Brain microvascular endothelial cell (primary cell): ENCODE results near the gene COL28A1.

Experiments used
- DNase-seq: peaks from one replicate; pipeline ENCODE4 v3.0.0-alpha.2; 2020
- H3K27ac ChIP-seq: fragments of 250-450 bp; sonication (Bioruptor Pico); 2 replicates; pipeline ENCODE4 v1.5.1; 2020; ENCODE audit warnings: mild to moderate bottlenecking, moderate library complexity
- H3K27me3 ChIP-seq: fragments of 250-450 bp; sonication (Bioruptor Pico); replicated peaks from 2 replicates; pipeline ENCODE4 v1.5.1; 2020; ENCODE audit warnings: mild to moderate bottlenecking
- H3K36me3 ChIP-seq: fragments of 250-450 bp; sonication (Bioruptor Pico); replicated peaks from 2 replicates; pipeline ENCODE4 v1.5.1; 2020; ENCODE audit warnings: mild to moderate bottlenecking
- H3K4me3 ChIP-seq: 2 replicates; pipeline ENCODE4 v1.5.1; 2011; ENCODE audit warnings: low read depth, mild to moderate bottlenecking, control low read depth, low read length, moderate library complexity
- in situ Hi-C: cut with HindIII; loops from 2 replicates; pipeline ENCODE4 v1.10.0; 2017; ENCODE audit warnings: low sequenced_read_pairs, low pct_ligation_motif_present
- TF ChIP-seq, protein P1 (sequence below): IDR thresholded peaks from 2 replicates; pipeline ENCODE4 v1.5.1; 2011; ENCODE audit warnings: low read depth, mild to moderate bottlenecking, moderate library complexity, low read length, control low read depth, inconsistent platforms; ENCODE audit errors: missing control alignments

COL28A1 gene

DNA sequence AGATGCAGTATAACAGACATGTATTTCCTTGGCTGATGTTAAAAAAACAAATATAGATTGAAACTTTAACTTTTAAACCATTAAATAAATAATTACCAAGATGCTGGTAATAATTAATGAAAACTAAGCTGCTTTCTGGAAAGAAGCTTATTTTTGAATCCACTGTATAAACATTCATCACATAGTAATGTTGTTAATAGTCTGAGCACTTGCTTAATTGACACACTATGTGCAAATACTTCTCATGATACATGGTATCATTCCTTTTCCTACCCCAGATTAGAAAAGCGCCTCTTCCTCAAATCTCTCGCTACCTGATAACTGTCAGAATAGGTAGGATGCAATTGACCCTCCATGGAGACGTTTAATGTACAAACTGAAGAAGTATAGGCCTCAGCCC is 15.0 kb upstream of the COL28A1 start:
- TF ChIP-seq, protein P1, sequence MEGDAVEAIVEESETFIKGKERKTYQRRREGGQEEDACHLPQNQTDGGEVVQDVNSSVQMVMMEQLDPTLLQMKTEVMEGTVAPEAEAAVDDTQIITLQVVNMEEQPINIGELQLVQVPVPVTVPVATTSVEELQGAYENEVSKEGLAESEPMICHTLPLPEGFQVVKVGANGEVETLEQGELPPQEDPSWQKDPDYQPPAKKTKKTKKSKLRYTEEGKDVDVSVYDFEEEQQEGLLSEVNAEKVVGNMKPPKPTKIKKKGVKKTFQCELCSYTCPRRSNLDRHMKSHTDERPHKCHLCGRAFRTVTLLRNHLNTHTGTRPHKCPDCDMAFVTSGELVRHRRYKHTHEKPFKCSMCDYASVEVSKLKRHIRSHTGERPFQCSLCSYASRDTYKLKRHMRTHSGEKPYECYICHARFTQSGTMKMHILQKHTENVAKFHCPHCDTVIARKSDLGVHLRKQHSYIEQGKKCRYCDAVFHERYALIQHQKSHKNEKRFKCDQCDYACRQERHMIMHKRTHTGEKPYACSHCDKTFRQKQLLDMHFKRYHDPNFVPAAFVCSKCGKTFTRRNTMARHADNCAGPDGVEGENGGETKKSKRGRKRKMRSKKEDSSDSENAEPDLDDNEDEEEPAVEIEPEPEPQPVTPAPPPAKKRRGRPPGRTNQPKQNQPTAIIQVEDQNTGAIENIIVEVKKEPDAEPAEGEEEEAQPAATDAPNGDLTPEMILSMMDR = no peak
- no peak for DNase-seq
- no peaks in the 10 kb centered on the region for H3K36me3 ChIP-seq
- H3K27ac ChIP-seq = no peak overlapping the region
- H3K27me3 ChIP-seq = no peaks in the 10 kb centered on the region
- H3K4me3 ChIP-seq = no peak overlapping the region
- in situ Hi-C loops = no loop called here

GRCh38 chr7:7548407-7548806 is 12.7 kb upstream of the COL28A1 start:
- H3K27ac ChIP-seq = no peak overlapping the region
- TF ChIP-seq, protein P1 = no peak
- no peaks in the 10 kb centered on the region for H3K27me3 ChIP-seq
- H3K36me3 ChIP-seq = no peaks in the 10 kb centered on the region
- in situ Hi-C loops = loop anchor here (25.0 kb wide), 1 partner anchor 111 kb away; no protein-coding TSS in a partner anchor
- H3K4me3 ChIP-seq = no peak overlapping the region
- DNase-seq = no peak

DNA sequence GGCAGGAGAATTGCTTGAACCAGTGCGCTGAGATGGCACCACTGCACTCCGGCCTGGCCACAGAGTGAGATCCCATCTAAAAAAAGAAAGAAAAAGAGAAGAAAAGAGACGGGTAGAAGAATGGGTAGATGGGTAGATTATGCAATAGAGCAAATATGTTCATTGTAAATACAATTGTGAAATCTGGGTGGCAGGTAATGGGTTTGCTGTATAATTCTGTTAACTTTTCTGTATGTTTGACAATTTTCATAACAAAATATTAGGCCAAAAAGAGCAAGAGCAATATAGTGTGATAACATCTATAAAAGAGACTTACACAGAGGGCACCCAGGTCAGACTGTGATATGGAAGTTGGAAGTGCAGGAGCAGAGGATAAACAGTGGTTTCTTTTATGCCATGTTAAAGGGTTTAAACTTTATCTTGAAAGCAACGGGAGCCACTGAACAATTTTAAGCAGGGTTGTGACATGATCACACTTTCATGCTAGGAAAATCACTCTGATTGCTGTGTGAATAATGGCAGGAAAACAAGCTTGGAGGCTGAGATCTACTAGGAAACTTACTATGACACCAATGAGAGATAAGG is 6.7 kb upstream of the COL28A1 start:
- H3K27ac ChIP-seq = no peak overlapping the region
- TF ChIP-seq, protein P1 = no peak
- H3K36me3 ChIP-seq = no peaks in the 10 kb centered on the region
- no peak overlapping the region for H3K4me3 ChIP-seq
- DNase-seq = no peak
- H3K27me3 ChIP-seq = no peaks in the 10 kb centered on the region
- in situ Hi-C loops = loop anchor here (25.0 kb wide), 1 partner anchor 105 kb away; no protein-coding TSS in a partner anchor

GRCh38 chr7:7539711-7540110 is 4.0 kb upstream of the COL28A1 start:
- in situ Hi-C loops = loop anchor here (25.0 kb wide), 1 partner anchor 102 kb away; no protein-coding TSS in a partner anchor
- H3K4me3 ChIP-seq = no peak overlapping the region
- H3K27ac ChIP-seq = no peak overlapping the region
- TF ChIP-seq, protein P1 = no peak
- no peaks in the 10 kb centered on the region for H3K36me3 ChIP-seq
- H3K27me3 ChIP-seq = no peaks in the 10 kb centered on the region
- DNase-seq = no peak

DNA sequence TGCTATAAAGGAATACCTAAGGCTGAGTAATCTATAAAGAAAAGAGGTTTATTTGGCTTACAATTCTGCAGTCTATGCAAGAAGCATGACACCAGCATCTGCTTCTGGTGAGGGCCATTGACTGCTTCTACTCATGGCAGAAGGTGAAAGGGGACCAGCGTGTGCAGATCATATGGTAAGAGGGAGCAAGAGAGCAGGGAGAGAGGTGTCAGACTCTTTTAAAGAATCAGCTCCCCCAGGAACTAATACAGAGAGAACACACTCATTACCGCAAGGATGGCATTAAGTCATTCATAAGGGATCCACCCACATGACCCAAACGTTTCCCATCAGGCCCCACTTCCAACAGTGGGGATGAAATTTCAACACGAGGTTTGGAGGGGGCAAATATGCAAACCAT is 3.5 kb upstream of the COL28A1 start:
- DNase-seq = no peak
- Histone ChIP-seq H3K4me3 (no peak overlapping the region), H3K27ac (no peak overlapping the region), H3K36me3 (no peaks in the 10 kb centered on the region), H3K27me3 (no peaks in the 10 kb centered on the region)
- in situ Hi-C loops = loop anchor here (25.0 kb wide), 1 partner anchor 102 kb away; no protein-coding TSS in a partner anchor
- TF ChIP-seq, protein P1 = no peak

- Histone ChIP-seq H3K4me3 (no peak overlapping the region), H3K36me3 (no peaks in the 10 kb centered on the region), H3K27me3 (no peaks in the 10 kb centered on the region), H3K27ac (no peak overlapping the region)
- in situ Hi-C loops = loop anchor here (25.0 kb wide), 1 partner anchor 100 kb away; no protein-coding TSS in a partner anchor
- TF ChIP-seq, protein P1 = no peak
- DNase-seq = no peak
Observed at GRCh38 chr7:7537711-7538110, 2.0 kb upstream of the COL28A1 start.
